ENCODE results near the gene JSRP1. TPM values are rescaled to one million over a fixed set of nuclear protein-coding genes. Genes with fewer than 3 reads are reported as not detected.

JSRP1 gene
- total RNA-seq, 2 experiments from 2014 or later: 0.56 to 0.58 TPM

DNA sequence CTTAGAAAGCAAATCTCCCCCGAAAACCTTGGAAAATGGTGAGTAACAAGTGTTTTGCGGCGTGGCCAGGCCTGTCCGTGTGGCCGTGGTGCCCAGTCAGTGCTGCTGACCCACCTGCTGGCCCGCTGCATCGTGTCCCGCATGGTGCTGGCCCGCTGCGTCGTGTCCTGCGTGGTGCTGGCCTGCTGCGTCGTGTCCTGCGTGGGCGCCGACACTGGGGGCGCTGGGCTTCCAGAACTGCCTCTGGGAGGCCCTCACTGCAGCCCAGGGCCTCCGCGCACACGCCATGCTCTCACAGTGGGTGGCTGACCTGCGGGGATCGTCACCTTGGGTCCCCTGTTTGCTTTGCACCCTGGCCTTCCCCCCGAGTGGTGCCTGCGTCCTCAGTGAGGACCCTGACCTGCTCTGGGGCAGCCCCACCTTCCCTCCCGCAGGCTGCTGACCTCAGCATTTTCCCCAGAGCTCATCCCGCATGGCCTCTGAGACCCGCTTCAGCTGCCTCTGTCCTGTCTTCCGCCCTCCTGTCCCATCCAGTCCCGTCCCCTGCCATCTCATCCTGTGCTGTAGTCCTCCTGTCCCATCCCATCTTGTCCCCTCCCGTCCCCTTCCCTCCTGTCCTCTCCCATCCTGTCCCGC lies 30.7 kb downstream of the JSRP1 start:
- Mint-ChIP-seq H3K36me3 (ENCODE audit: low read depth) (peaks cover 39% of the 10 kb centered on the region), H3K4me3 (no peak overlapping the region), H3K4me1 (ENCODE audit: low read depth) (no peaks in the 10 kb centered on the region), H3K27ac (no peak overlapping the region), H3K9me3 (no peaks in the 10 kb centered on the region), H3K27me3 (no peaks in the 10 kb centered on the region)
- H3K36me3 ChIP-seq (ENCODE audit: insufficient read depth, low read length): peaks cover 45% of the 10 kb centered on the region
- ATAC-seq (ENCODE audit: poor library complexity) (no peak), DNase-seq (no peak)
- no peaks in the 10 kb centered on the region for H3K27me3 ChIP-seq (ENCODE audit: control insufficient read depth in 1 of 2, insufficient read depth in 2 of 2, low read length in 2 of 2)
- CTCF ChIA-PET: no interaction called here
- intact Hi-C loops (cut with DNase I, micrococcal nuclease): no loop called here
- no peak overlapping the region for H3K27ac ChIP-seq (ENCODE audit: low read depth in 1 of 2, low read length in 2 of 2)
- POLR2A ChIA-PET: no interaction called here
- no peak overlapping the region for H3K4me3 ChIP-seq (ENCODE audit: low read length)
- no peak for TF ChIP-seq CTCF (IDR thresholded peaks at IDR 0.05)
- no peaks in the 10 kb centered on the region for H3K4me1 ChIP-seq (ENCODE audit: insufficient read depth, low read length)
- no peaks in the 10 kb centered on the region for H3K9me3 ChIP-seq (ENCODE audit: control insufficient read depth in 1 of 2, insufficient read depth in 1 of 2, low read length in 2 of 2)

DNA sequence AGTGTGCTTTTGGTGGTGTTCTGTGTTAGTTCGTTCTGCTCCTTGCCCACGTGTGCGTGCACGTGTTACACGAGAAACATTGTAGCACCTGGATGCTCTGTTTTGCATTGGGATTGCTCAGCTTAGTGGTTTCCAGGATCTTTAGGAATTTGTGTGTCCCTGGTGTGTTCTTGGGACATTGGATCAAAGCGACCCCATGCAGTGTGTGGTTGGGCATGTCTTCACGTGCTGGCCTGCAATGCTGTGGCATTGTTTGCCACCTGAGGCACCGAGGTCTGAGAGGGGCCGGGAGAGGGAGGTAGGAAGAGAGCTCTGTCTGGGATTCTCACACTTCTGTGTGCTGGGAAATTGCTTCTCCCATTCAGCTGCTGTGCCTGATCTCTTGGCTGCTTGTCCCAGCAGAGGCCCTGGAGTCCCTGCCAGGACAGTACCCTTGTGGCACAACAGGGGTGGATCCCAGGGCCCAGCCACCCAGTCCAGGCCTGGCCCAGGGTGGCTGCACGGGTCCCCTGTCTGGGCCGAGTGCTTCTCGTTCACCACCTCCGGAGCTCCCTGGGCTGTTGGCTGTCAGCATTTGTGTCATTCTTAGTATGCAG lies 31.4 kb downstream of the JSRP1 start:
- H3K27ac ChIP-seq (ENCODE audit: low read depth in 1 of 2, low read length in 2 of 2): no peak overlapping the region
- CTCF ChIA-PET: no interaction called here

GRCh38 chr19:2223959-2224358 lies 32.3 kb downstream of the JSRP1 start:
- no peaks in the 10 kb centered on the region for H3K9me3 Mint-ChIP-seq
- peaks cover 39% of the 10 kb centered on the region for H3K36me3 Mint-ChIP-seq (ENCODE audit: low read depth)
- peak in 1 of 14 experiments; percentile 55 for DNase-seq
- Histone ChIP-seq H3K36me3 (ENCODE audit: insufficient read depth, low read length) (peaks cover 47% of the 10 kb centered on the region), H3K9me3 (ENCODE audit: control insufficient read depth in 1 of 2, insufficient read depth in 1 of 2, low read length in 2 of 2) (no peaks in the 10 kb centered on the region), H3K27me3 (ENCODE audit: control insufficient read depth in 1 of 2, insufficient read depth in 2 of 2, low read length in 2 of 2) (no peaks in the 10 kb centered on the region), H3K27ac (ENCODE audit: low read depth in 1 of 2, low read length in 2 of 2) (no peak overlapping the region), H3K4me3 (ENCODE audit: low read length) (no peak overlapping the region), H3K4me1 (ENCODE audit: insufficient read depth, low read length) (no peaks in the 10 kb centered on the region)
- H3K27me3 Mint-ChIP-seq: no peaks in the 10 kb centered on the region
- no peak overlapping the region for H3K4me3 Mint-ChIP-seq
- ChIA-PET POLR2A (no interaction called here), CTCF (no interaction called here)
- no peaks in the 10 kb centered on the region for H3K4me1 Mint-ChIP-seq (ENCODE audit: low read depth)
- TF ChIP-seq CTCF (IDR thresholded peaks at IDR 0.05): no peak
- ATAC-seq (ENCODE audit: poor library complexity): peak; percentile 43
- intact Hi-C loops (cut with DNase I, micrococcal nuclease): no loop called here
- no peak overlapping the region for H3K27ac Mint-ChIP-seq

More for the DNA sequence above, 31.4 kb downstream of the JSRP1 start:
- Histone ChIP-seq H3K9me3 (ENCODE audit: control insufficient read depth in 1 of 2, insufficient read depth in 1 of 2, low read length in 2 of 2) (no peaks in the 10 kb centered on the region), H3K27me3 (ENCODE audit: control insufficient read depth in 1 of 2, insufficient read depth in 2 of 2, low read length in 2 of 2) (no peaks in the 10 kb centered on the region), H3K4me3 (ENCODE audit: low read length) (no peak overlapping the region), H3K36me3 (ENCODE audit: insufficient read depth, low read length) (peaks cover 46% of the 10 kb centered on the region), H3K4me1 (ENCODE audit: insufficient read depth, low read length) (no peaks in the 10 kb centered on the region)
- DNase-seq (no peak), ATAC-seq (ENCODE audit: poor library complexity) (no peak)
- no peak overlapping the region for H3K4me3 Mint-ChIP-seq
- no peaks in the 10 kb centered on the region for H3K4me1 Mint-ChIP-seq (ENCODE audit: low read depth)
- H3K27ac Mint-ChIP-seq: no peak overlapping the region
- H3K9me3 Mint-ChIP-seq: no peaks in the 10 kb centered on the region
- no peak for TF ChIP-seq CTCF (IDR thresholded peaks at IDR 0.05)
- H3K27me3 Mint-ChIP-seq: no peaks in the 10 kb centered on the region
- intact Hi-C loops (cut with DNase I, micrococcal nuclease): no loop called here
- peaks cover 40% of the 10 kb centered on the region for H3K36me3 Mint-ChIP-seq (ENCODE audit: low read depth)
- POLR2A ChIA-PET: no interaction called here

Measured in CD4-positive, alpha-beta T cell (primary cell).